Effector memory CD4-positive, alpha-beta T cell (primary cell): ENCODE results near the gene SHC1.
A peak's percentile ranks its signal among the peaks of the same experiment; 100 is the strongest.

Source experiments
- DNase-seq, 3 donors: peaks; one replicate each; pipeline ENCODE4 v3.0.0-alpha.2; 2020
- H3K27ac ChIP-seq: 2 replicates; pipeline ENCODE4 v1.7.0; 2013; ENCODE audit warnings: mild to moderate bottlenecking, low read length, moderate library complexity; ENCODE audit not compliant: insufficient read depth, poor library complexity, severe bottlenecking
- H3K27me3 ChIP-seq: replicated peaks from 2 replicates; pipeline ENCODE4 v1.7.0; 2013; ENCODE audit warnings: mild to moderate bottlenecking, low read length; ENCODE audit not compliant: insufficient read depth, control insufficient read depth, poor library complexity, severe bottlenecking
- H3K36me3 ChIP-seq: 2 replicates; pipeline ENCODE4 v1.7.0; 2013; ENCODE audit warnings: mild to moderate bottlenecking, low read length, moderate library complexity; ENCODE audit not compliant: control insufficient read depth, insufficient read depth
- H3K4me1 ChIP-seq: 2 replicates; pipeline ENCODE4 v1.7.0; 2013; ENCODE audit warnings: low read length, mild to moderate bottlenecking; ENCODE audit not compliant: control insufficient read depth, insufficient read depth, poor library complexity, severe bottlenecking
- H3K4me3 ChIP-seq: 2 replicates; pipeline ENCODE4 v1.7.0; 2013; ENCODE audit warnings: low read length, low read depth, mild to moderate bottlenecking; ENCODE audit not compliant: insufficient read depth, poor library complexity, severe bottlenecking
- H3K9me3 ChIP-seq: 2 replicates; pipeline ENCODE4 v1.7.0; 2013; ENCODE audit warnings: mild to moderate bottlenecking, low read length, moderate library complexity; ENCODE audit not compliant: control insufficient read depth

The SHC1 gene

GRCh38 chr1:155001675-155002463 lies 31.3 kb upstream of the SHC1 start:
- Histone ChIP-seq H3K36me3 (no peaks in the 10 kb centered on the region), H3K4me3 (peak overlapping the region; percentile 87), H3K27ac (peak overlapping the region; percentile 98), H3K4me1 (peaks cover 53% of the 10 kb centered on the region), H3K9me3 (no peaks in the 10 kb centered on the region), H3K27me3 (no peaks in the 10 kb centered on the region)
- peak; percentile 91 to 97 (median 95) for DNase-seq

- Histone ChIP-seq H3K4me1 (peaks cover 48% of the 10 kb centered on the region), H3K36me3 (no peaks in the 10 kb centered on the region), H3K4me3 (peak overlapping the region; percentile 87), H3K27ac (peak overlapping the region; percentile 98), H3K27me3 (no peaks in the 10 kb centered on the region), H3K9me3 (no peaks in the 10 kb centered on the region)
- no peak for DNase-seq
These were observed 30.8 kb upstream of the SHC1 start for GRCh38 chr1:155001425-155001674.

- H3K4me3 ChIP-seq, result peak overlapping the region; percentile 87
- H3K27ac ChIP-seq, result peak overlapping the region; percentile 98
- no peaks in the 10 kb centered on the region for H3K9me3 ChIP-seq
- peaks cover 43% of the 10 kb centered on the region for H3K4me1 ChIP-seq
- no peaks in the 10 kb centered on the region for H3K36me3 ChIP-seq
- H3K27me3 ChIP-seq, result no peaks in the 10 kb centered on the region
- DNase-seq, result peak; percentile 81 to 82 (median 81)
These were observed 30.3 kb upstream of the SHC1 start for GRCh38 chr1:155000726-155001424.

GRCh38 chr1:155000411-155000725 lies 29.8 kb upstream of the SHC1 start:
- H3K9me3 ChIP-seq, result no peaks in the 10 kb centered on the region
- DNase-seq, result no peak
- peak overlapping the region; percentile 87 for H3K4me3 ChIP-seq
- H3K27ac ChIP-seq, result peak overlapping the region; percentile 98
- H3K27me3 ChIP-seq, result no peaks in the 10 kb centered on the region
- H3K4me1 ChIP-seq, result peaks cover 38% of the 10 kb centered on the region
- no peaks in the 10 kb centered on the region for H3K36me3 ChIP-seq

GRCh38 chr1:154999571-155000410 lies 29.2 kb upstream of the SHC1 start:
- H3K27ac ChIP-seq, result peak overlapping the region; percentile 98
- peak overlapping the region; percentile 53 for H3K4me3 ChIP-seq
- peak; percentile 40 to 42 (median 42) for DNase-seq
- no peaks in the 10 kb centered on the region for H3K36me3 ChIP-seq
- H3K27me3 ChIP-seq, result no peaks in the 10 kb centered on the region
- peaks cover 32% of the 10 kb centered on the region for H3K4me1 ChIP-seq
- no peaks in the 10 kb centered on the region for H3K9me3 ChIP-seq

- peak overlapping the region; percentile 98 for H3K27ac ChIP-seq
These were observed 28.4 kb upstream of the SHC1 start for GRCh38 chr1:154998818-154999570.

GRCh38 chr1:154998201-154998780 lies 27.7 kb upstream of the SHC1 start:
- peaks cover 18% of the 10 kb centered on the region for H3K4me1 ChIP-seq
- DNase-seq, result no peak
- no peaks in the 10 kb centered on the region for H3K27me3 ChIP-seq
- H3K36me3 ChIP-seq, result no peaks in the 10 kb centered on the region
- no peak overlapping the region for H3K27ac ChIP-seq
- no peak overlapping the region for H3K4me3 ChIP-seq
- no peaks in the 10 kb centered on the region for H3K9me3 ChIP-seq

More at GRCh38 chr1:154998818-154999570, 28.4 kb upstream of the SHC1 start:
- peak; percentile 41 to 47 (median 44) for DNase-seq
- Histone ChIP-seq H3K9me3 (no peaks in the 10 kb centered on the region), H3K27me3 (no peaks in the 10 kb centered on the region), H3K4me1 (peaks cover 24% of the 10 kb centered on the region), H3K4me3 (peak overlapping the region; percentile 53), H3K36me3 (no peaks in the 10 kb centered on the region)

GRCh38 chr1:154996966-154997701 lies 26.6 kb upstream of the SHC1 start:
- no peak overlapping the region for H3K4me3 ChIP-seq
- DNase-seq, result no peak
- peaks cover 4% of the 10 kb centered on the region for H3K36me3 ChIP-seq
- no peaks in the 10 kb centered on the region for H3K9me3 ChIP-seq
- H3K4me1 ChIP-seq, result peaks cover 20% of the 10 kb centered on the region
- H3K27ac ChIP-seq, result no peak overlapping the region
- H3K27me3 ChIP-seq, result no peaks in the 10 kb centered on the region
